GM03348 (cell line): ENCODE data around the gene SNX1.
"Not testable (repeated sequence)": the region's sequence is repeated elsewhere in the genome, so short reads cannot be mapped to it uniquely, and the experiment has no call there.

Source experiments
- DNase-seq: peaks from one replicate; pipeline ENCODE4 v3.0.0; 2012; ENCODE audit warnings: low spot score

SNX1 gene

GRCh38 chr15:64117759-64118487 lies 22.1 kb downstream of the SNX1 start:
- no peak for DNase-seq

GRCh38 chr15:64120322-64120721 lies 24.5 kb downstream of the SNX1 start:
- not testable (repeated sequence) for DNase-seq

DNA sequence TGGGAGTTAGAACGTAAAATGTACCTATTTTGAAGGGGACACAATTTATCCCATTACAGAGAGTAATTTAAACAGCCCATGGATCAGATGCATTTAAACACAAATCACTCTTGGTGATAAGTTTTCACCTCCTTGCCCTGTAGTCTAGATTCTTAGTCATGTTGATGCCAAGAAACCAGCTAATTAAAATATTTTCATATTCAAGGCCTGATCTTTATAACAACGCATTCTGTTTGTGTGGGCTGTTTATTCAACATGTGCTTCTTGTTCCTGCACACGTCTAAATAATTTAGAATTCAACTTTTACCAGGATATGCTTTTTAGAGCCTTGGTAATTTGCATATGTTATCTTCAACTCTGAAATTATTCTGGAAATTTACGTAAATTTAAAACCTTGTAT lies 25.8 kb downstream of the SNX1 start:
- no peak for DNase-seq

- DNase-seq = no peak
Measured at GRCh38 chr15:64122444-64122843, 26.7 kb downstream of the SNX1 start.

DNA sequence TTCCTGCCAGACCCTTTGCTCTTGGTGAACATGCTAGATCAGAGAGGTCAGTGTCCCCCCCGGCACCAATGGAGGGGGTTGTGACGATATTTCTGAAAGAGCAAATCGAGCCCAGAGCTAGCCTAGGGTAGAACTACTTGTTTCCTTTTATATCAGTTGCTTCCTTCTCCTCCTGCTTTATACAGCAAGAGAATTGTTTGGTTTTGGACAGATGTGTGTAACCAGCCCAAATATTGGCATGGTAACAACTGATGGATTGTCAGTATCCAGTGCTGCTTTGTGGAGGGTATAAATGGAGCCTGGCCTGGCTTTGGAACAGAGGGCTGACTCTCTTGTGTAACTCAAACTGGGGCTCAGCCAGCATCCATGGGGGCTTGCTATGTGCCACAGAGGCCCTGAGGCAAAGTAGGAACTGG lies 27.2 kb downstream of the SNX1 start:
- no peak for DNase-seq

- DNase-seq = no peak
Measured at GRCh38 chr15:64125978-64126377, 30.2 kb downstream of the SNX1 start.

DNA sequence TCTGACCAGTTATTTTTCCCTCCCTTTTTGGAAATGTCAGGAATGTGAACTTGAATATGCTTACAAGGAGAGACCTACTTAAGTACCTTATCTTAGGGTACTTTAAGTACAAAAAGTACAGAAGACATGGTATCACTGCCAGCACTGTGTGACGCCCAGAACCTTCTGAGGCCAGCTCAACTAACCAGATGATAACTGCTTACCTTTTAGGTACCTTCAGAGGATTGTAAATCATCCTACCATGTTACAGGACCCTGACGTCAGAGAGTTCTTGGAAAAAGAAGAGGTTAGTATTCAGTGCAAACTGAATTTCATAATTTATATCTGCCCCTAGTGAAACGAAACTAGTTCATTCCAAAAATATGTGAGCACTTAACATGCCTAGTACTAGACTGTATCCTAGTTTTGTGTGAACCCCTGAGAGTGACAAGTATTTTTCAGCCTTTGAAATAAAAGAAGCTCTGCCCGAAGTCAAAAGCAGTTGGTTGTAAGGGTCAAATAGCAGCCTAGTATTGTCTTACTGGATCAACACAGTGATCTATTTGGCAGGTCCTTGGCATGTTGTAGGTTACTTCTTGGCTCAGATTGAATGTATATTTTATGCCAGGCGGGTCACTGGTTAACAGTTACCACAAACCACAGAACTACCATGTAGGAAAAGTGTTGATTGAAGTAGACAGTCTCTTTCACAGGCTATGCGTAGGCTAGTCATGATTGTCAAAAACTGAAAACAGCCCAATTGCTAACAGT lies 31.9 kb downstream of the SNX1 start:
- DNase-seq = no peak

DNA sequence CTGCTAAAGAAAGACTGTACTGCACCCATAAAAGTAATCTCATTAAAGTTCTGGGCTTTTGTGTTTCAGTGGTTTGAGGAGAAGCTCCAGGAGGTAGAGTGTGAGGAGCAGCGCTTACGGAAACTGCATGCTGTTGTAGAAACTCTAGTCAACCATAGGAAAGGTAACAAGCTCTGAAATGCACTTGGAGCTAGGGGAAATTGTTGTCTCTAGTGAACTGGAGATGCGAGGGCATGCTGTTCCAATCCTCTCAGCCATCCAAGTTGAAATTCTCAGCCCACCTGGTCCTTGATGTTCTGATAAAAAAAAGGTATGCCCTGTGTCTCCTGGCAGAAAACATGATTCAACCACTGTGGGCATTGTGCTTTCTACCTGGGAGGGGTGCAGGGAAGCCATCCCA lies 34.4 kb downstream of the SNX1 start:
- DNase-seq = no peak

DNA sequence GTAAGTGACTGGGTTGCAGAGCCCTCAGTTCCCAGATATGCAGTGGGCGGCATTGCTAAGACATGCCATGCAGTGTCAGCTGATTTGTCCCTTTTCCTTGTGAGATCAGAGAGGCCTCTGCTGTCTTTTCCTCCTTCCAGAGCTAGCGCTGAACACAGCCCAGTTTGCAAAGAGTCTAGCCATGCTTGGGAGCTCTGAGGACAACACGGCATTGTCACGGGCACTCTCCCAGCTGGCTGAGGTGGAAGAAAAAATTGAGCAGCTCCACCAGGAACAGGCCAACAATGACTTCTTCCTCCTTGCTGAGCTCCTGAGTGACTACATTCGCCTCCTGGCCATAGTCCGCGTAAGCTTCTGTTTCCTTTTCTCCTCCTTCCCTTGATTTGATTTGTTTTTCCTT lies 35.8 kb downstream of the SNX1 start:
- DNase-seq = no peak

- no peak for DNase-seq
Measured at GRCh38 chr15:64132217-64132616, 36.4 kb downstream of the SNX1 start.

DNA sequence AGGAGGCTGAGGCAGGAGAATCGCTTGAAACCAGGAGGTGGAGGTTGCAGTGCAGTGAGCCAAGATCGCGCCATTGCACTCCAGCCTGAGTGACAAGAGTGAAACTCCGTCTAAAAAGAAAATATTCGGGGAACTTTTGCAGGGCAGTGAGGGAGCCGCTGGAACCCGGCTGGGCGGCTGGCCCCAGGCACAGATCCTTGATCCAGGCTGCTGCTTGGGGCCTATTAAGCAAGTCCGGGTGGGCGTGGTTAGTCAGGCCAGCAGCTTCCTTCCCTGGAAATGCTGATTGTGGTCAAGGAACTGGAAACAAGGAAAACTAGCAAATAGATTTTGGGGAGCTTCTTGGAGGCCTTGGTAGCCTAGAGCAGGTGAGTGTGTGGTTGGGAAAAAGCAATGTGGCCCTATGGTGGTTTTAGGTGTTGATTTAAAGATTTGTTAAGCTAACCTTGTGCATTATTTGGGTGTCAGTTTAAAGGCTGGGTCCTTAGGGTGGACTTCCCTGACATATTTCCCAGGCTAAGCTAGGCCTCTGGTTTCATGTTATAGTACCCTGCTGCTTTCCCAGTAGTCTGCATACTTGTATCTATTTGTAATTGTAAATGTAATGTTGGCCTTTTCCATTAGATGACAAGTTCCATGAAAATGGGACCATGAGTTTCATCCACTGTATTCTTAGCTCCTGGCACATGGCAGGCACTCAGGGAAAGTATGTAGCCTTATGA lies 38.0 kb downstream of the SNX1 start:
- DNase-seq = no peak

DNA sequence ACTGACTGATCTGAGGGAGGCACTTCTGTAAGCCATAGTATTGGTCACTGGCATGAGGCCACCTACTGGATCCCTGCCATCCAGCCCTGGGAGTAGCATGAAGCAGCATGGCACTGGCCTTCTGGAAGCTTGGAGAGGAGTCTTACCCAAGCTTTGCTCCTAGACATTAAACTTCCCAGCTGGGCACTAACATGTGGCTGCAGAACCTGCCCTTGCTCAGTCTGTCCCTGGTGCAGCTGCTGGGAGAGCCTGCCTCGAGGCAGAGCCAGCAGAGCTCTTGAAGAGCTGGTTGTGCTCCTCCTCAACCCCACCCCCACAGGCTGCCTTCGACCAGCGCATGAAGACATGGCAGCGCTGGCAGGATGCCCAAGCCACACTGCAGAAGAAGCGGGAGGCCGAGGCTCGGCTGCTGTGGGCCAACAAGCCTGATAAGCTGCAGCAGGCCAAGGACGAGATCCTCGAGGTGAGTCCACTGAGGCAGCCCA lies 38.6 kb downstream of the SNX1 start:
- DNase-seq = no peak

- no peak for DNase-seq
Measured at GRCh38 chr15:64136347-64136746, 40.6 kb downstream of the SNX1 start.

DNA sequence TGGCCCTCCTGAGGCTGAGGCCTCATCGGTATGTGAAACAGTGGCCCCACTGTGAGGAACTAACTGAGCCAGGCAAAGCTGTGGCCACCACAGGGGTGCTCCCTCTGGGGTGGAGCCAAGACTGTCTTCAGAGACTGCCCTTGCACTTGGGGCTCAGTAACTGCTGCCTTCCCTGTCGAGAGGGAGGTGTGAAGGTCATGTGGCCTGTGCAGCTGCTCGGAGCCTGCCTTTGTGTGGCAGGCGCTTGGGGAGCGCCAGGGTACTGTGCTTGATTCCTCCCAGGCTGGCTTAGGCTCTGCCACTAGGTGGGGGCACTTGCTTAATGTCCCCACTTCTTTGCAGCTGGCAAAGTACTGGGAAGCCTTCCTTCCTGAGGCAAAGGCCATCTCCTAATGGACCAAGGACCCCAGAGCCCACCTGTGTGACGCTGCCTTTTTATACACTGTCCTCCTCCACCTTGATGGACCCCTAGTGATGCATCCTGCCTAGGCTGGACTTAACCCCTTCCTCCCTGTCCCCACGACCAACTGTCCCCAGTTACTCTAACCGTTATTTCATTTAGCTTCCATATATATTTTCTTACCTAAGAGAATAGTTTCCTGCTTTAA lies 41.5 kb downstream of the SNX1 start:
- no peak for DNase-seq

- no peak for DNase-seq
Measured at GRCh38 chr15:64138331-64138941, 42.7 kb downstream of the SNX1 start.

DNA sequence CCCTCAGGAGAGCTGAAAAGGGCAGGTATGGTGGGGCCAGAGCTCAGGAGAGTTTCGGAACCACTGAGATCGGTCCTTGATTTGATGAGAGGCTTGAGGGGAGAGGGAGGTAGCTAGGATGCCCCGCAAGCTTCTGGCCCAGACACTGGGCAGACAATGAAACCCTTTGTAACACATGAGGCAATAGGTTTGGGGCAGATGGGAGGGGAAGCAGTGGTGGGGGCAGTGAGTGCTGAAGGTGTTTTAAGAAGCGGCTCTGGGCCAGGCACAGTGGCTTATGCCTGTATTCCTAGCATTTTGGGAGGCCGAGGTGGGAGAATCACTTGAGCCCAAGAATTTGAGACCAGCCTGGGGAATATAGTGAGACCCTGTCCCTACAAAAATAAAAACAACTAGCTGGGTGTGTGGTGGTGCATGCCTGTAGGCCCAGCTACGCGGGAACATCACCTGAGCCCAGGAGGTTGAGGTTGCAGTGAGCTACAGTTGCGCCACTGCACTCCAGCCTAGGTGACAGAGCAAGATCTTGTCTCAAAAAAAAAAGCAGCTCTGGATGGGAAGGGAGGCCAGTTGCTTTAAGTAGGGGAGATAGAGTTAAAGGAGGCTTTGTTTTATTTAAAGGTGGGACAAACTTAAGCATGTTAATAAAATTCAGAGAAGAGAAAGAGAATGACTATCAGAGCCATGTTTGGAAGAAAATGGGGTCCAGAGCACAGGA lies 46.2 kb downstream of the SNX1 start:
- no peak for DNase-seq

GRCh38 chr15:64143276-64143675 lies 47.5 kb downstream of the SNX1 start:
- DNase-seq = no peak

- DNase-seq = no peak
Measured at GRCh38 chr15:64144192-64144564, 48.4 kb downstream of the SNX1 start.

DNA sequence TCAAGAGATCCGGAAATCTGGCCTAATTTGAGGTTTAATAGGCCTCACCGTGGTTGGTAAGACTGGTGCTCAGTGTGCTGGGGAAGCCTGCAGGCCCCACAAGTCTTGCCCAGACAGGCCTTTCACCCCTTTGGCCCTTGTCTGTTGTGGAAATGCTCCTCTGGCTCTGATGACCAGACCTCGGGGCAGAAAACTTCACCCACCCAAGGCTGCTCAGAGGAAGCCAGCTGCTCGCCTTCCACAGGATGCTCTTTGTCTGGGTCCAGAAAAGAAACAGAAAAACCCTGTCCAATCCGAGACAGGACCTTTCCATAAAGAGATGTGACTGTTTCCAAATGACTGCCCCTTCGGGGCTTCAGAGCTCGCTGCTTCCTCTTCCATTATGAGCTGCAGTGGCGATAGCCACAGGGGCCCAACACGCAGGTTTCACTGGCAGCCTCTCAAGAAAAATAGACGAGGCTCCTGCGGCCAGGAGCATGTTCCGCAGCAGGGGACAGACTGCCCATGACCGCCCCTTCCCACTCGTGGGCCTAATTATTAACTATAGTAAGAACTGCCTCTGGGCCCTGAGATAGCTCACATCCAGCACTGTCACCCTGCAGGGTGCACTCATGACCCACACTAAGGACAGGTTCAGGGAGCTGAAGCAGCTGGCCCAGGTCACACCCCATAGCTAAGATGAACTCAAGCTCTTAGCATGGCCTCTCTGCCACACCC lies 48.9 kb downstream of the SNX1 start:
- no peak for DNase-seq

GRCh38 chr15:64146041-64146440 lies 50.3 kb downstream of the SNX1 start:
- no peak for DNase-seq

GRCh38 chr15:64146520-64146884 lies 50.7 kb downstream of the SNX1 start:
- no peak for DNase-seq
